GM19328 (cell line): ENCODE measurements around the gene PCNX2.
A peak's percentile ranks its signal among the peaks of the same experiment; 100 is the strongest.

Experiments used
- ATAC-seq: cut with Tn5 transposase; IDR thresholded peaks from one replicate; pipeline ENCODE4 v1.9.1; 2021; ENCODE audit warnings: mild to moderate bottlenecking, moderate library complexity; ENCODE audit not compliant: unreplicated experiment

PCNX2 gene

DNA sequence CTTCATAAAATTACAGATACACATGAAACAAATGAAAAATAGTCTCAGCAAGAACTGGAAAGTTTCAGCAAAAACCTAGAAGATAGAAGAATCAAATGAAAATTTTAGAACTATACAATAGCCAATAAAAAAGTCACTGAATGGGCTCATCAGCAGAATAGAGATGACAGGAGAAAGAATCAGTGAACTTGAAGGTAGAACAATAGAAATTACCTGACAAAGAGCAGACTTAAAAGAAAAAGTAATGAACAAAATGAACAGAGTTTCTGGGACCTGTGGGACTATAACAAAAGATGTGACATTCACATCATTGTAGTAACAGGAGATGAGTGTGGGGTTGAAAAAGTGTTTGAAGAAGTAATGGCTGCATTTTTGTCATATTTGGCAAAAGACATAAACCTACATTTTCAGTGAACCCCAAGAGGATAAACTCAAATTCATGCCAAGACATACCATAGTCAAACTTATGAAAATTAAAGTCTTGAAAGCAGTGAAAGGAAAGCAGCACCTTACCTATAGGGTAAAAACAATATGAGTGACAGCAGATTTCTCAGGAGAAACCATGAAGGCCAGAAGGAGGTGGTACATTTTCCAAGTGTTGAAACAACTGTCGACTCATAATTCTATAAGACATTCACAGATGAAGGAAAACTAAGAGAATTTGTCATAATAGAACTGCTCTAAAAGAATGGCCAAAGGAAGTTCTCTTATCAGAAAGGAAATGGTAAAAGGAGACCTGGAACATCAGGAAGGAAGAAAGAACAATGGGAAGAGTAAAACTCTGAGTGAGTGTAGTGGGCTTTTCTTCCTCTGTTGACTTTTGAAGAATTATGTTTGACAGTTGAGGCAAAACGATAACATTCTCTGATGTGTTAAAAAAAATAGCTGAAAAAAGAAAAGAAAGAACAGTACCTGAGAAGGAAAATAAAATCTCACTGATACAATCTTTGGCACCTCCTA lies 321.6 kb downstream of the PCNX2 start:
- ATAC-seq, result no peak

DNA sequence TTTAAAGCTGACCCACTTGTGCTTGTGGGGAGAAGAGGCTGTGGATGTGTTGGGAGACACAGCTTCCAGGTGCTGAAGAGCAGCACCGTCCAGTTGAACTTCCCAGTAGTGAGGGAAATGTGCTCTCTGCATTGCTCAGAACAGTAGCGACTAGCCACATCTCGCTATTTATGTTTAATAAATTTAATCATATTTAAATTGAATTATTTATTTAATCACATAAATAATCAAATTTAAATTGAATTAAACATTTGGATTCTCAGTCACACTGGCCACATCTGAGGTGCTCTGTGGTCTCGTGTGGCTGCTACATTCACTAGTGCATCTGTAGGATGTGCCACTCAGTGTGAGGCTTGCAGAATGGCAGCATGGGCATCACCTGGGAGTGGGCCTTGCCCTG lies 325.0 kb downstream of the PCNX2 start:
- no peak for ATAC-seq

DNA sequence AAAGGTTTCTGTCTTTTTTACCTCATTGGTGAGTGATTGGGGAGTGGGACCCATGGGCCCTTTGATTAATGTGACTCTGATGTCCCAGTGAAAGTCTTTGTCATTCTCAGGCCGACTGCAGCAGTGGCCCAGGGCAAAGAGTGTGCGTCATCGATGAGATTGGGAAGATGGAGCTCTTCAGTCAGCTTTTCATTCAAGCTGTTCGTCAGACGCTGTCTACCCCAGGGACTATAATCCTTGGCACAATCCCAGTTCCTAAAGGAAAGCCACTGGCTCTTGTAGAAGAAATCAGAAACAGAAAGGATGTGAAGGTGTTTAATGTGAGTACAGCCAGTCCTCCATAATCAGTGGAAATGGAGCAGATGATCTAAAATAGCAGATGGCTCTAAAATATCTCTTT lies 325.7 kb downstream of the PCNX2 start:
- no peak for ATAC-seq

DNA sequence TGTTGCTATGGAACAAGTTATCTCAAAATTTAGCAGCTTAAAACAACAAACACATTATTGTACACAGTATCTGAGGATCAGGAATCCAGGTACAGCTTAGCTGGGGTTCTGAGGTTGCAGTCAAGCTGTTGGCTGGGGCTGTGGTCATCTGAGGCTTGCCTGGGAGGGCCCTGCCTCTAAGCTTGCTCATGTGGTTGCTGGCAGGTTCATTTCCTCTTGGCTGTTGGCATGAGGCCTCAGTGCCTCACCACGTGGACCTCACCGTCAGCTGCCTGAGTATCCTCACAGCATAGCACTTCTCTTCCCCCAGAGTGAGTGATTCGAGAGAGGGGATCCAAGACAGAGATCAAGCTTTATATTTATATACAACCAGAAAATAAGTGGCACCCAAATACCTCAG lies 326.6 kb downstream of the PCNX2 start:
- no peak for ATAC-seq

DNA sequence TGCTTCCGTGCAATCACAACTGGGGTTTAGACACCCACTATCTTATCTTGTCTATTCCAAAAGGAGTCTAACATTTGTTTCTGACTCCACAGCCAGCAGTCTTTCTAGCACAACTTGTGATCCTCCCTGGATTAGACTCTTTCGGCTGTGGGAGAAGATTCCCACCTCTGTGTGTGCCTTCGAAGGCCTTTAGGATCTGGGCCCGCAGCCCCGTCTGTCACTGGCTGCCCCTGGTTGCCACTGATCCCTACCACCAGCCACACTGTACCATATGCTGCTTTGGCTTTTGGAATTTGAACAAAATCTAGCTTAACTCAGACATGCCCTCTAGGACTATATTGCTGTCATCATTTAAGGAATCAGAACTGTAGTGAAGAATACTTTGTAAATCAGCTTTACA lies 327.1 kb downstream of the PCNX2 start:
- ATAC-seq, result no peak

DNA sequence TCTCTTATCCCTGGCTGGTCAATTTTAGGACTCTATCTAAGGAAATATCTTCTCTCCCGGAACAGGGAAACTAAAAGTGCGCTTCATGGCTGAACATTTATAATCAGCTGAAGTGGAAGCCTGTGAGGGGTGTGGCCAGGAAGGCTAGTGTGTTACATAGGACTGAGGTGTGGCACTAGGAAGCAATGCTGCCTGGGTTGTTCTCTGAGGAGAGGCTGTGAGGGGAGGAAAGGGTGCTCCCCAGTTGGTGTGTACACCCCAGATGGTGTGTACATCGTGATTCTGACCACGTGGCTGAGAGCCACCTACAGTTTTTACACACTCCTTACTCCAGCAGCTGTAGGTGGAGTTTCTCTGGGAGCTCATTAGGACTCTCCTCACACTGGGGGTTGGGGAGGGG lies 328.9 kb downstream of the PCNX2 start:
- no peak for ATAC-seq

DNA sequence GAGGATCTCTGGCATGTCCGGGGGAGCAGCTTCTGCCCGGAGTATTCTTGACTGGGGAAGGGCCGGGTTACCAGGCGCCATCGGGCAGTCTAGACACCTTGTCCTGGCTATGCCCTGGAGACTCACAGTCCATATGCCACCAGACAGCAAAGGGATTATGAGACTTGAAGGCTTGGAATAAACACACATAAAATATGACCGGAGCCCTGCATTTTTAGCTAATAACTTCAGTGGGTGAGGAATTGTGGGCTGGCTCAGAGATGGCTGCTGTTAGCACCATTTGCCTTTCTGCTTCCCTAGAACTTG lies 329.7 kb downstream of the PCNX2 start:
- no peak for ATAC-seq

DNA sequence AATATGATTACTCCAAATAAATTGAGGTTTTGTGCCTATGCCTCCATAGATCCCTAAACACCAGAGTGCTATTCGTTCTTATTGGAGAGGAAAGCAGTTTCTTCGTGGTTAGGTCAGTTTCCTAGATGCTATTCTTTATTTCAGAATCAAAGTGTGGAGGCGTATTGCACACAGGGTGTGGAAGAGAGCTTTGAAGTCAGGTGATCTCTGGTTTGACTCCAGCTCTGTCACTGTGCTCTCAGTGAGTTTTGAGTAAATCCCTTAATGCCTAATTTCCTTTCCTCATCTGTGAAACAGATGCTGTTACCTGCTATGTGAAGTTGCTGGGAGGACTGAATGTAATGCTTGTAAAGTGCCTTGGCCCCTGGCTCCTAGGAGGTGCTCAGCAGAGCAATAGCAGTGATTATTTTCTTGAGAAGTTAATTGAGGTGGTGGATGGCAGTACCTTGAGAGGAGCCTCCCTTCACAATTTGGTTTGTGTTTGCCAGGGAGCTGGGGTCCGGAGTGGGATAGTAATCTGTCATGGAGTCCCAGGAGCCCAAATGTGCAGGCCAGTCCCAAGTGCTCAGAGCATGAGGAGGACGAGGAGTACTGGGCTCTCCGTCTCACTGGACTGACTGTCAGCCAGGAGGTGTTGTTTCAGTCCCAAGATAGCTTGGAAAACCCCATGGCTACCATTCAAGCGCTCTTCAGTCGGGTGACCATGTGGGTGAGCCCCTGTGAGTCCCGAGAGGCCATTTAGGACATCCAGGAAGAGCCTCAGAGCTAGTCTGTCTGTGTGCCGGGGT lies 330.2 kb downstream of the PCNX2 start:
- no peak for ATAC-seq

DNA sequence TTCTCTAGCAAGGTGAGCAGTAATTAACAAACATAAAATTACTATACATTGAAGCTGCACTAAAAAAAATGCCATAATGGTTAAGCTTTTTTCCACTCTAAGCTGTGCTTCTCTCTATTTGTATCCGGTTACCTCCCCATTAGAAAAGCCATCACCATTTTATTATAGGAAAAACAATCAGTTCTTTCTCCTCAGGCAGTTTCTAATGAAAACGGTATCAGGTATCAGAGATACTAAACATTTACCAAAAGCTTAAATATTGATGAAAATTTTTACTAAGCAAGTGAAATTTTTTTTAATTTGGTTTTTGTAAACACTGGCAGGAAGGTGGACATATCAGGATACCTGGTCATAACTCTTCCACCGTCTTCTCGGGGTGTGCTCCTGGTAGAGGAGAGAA lies 330.9 kb downstream of the PCNX2 start:
- ATAC-seq, result no peak

DNA sequence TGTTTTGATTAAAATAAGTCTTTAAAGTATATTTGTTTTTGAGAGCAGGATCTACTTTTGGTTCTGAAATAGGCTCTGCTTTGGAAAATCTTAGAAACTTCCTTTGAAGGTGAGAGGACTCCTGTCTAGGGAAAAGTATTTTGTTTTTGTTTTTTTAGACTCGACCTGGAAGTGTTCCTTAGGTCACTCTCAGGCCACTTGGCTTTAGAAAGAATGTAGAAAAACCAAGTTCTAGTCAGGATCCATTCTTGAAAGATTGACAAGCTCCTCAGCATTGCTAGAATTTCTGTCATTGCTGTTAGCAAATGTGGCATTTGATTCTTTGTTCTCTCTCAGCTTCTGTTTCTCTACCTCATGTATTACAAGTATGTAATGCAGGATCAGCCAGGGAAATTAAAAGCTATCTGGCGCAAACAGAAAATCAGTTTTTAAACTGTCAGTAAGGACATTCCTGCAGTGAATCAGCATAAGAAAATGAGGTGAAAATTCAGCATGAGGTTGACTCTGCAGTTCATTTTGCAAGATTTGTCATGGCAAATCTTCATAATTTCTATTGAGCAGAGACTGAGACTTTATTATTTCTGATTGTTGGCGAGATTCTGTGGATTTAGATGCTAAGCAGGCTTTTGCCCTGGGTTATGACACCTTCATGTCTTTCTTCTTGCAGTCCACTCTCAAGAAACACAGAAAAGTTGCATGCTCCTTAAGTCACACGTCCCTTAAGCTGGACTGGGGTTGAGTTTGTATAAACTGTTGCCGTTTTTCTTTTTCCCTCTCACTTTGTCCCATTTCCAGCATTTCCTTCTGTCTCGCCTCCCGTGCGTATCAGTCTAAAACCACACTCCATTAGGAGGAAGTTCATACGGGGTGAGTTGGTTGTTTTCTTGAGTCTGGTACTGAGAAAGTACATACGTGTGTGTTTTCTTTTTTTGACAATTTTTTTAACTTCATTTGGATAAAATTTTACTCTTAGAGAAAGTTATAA lies 332.5 kb downstream of the PCNX2 start:
- ATAC-seq, result no peak

DNA sequence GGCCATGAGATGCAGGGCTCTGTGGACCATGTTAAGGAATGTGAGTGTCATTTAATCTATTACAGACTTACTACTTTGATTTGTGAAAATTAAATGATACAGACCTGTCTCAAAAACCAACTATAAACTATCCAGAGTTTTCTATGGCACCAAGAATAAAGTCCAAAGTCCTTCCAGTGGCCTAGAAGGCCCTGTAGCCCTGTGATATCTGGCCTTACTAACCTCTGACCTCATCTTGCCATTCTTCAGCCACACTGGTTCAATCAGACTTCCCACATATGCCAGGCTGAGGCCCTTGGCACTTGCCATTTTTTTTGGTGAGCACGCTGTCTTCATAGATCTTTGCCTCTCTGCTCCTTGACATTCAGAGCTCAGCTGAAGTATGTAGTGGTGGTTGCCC lies 337.5 kb downstream of the PCNX2 start:
- ATAC-seq, result no peak

DNA sequence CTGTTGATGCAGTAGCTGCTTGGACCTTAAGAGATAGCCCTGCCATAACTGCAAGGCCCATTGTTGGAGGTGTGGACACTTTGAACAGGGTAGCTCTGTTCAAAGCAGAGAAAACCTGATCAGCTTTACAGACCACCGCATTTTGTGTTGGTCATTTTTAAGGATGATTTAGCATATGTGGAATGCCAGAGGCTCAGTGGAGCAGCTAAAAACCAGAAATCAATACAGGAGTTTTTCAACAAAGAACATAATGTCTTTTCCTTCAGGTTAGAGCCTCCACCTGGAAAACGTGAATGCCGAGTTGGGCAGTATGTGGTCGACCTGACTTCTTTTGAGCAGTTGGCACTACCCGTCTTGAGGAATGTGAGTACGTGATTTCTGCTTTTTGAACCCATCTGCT lies 339.4 kb downstream of the PCNX2 start:
- no peak for ATAC-seq

DNA sequence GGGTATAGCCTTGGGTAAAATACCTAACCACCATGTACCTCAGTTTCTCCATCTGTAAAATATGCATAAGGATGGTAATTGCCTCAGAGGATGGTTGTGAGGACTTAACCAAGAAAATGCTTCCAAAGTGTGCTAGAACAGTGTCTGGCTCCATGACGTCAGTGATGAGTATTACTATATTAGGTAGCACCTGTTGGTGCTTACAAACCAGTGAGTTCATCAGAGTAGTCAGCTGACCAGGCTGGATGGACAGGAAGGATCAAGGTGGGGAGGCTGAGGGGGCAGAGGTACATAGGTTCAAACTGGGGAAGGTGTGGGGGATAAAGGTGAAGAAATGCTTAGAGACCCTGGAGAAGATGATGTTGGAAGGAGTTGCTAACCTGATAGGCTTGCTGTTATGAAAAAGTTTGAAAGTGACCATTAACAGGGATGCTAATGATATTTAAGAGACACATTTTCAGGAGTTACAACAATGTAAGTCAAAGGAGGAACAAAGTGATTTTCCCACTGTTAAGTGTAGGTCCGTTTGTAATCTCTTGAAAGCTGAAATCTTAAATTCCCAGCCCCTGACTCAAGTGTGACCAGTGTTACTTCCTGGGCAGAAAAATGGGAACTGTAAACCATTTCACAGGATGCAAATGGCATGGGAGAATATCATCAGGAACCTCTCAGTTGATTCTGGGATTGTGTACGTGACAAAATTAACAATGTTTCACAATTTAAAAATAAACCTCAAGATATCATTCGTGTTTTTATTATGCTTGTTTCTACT lies 340.7 kb downstream of the PCNX2 start:
- ATAC-seq, result no peak

DNA sequence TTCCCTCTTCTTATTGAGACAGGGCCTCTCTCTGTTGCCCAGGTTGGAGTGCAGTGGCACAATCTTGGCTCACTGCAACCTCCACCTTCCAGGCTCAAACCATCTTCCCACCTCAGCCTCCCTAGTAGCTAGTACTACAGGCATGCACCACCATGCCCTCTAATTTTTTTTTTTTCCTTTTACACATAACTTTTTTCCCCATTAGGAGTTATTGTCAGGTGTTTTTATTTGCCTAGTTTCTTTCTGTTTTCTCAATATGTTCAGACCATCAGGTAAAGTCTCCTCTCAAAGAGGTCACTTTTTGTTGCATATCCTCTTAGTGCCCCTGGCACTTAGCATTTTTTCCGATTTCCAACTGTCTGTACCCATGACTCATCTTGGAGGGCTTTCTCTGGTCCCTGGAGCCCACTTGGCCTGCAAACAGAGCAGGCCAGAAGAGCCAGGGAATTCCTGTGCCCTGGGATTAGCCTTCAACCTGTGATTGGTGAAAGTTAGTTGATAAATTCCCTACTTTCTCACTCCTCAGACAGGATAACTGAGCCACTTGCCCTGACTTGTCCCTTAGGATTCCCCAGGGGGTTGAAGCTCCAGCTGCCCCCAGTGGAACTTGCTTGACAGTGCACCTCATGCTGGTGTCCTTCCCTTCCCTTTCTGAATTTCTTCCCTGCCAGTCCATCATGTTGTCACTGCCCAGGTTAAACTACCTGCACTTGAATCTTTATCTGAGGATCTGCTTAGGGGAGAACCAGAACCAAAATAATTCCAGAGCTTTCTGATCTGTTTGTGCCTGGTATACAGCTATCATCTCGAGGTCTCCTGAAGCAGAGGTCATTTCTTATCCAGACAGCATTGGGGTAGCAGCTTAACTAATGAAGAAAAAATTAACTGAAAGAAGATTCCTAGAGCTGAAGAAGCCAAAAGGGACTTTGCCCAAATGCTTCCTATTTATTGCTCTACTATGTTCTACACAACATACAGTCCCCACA lies 342.7 kb downstream of the PCNX2 start:
- ATAC-seq, result peak; percentile 41

DNA sequence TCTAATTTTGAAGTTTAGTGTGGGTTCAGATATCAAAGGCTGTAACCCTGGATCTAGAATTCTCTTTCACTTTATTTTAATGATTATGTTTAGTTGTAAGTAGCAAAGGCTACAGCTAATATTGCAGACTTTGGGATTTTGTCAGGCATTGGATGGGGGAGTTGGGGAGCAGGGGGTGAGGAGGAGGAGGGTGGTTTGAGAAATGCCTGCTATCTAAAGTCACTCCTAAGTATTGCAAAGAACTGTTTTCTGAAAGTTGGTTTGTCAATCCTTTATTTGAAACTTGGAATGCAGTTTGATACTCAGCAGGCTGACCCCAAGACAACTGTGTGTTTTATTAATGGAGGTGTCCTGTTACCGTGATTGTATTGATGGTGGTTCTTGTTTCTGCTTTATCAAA lies 343.9 kb downstream of the PCNX2 start:
- ATAC-seq, result no peak

DNA sequence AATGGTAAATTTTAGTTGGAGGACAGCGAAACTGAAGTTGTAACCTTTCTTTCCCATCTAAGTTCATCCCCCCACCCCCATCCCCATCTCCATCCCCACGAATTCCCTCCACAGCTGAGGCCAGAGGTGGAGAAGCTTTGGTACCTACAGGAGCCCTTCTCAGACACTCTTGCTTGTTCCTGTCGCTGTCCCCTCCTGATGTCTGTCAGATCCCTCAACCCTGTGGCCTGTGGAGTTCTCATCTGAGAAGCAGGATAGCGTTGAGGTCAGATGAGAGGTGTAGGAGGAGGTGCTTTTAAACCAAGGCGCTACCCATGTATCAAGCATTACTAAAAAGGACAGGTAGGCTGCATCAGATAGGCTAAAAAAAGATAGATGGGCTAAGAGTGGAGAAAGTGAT lies 344.3 kb downstream of the PCNX2 start:
- ATAC-seq, result no peak

DNA sequence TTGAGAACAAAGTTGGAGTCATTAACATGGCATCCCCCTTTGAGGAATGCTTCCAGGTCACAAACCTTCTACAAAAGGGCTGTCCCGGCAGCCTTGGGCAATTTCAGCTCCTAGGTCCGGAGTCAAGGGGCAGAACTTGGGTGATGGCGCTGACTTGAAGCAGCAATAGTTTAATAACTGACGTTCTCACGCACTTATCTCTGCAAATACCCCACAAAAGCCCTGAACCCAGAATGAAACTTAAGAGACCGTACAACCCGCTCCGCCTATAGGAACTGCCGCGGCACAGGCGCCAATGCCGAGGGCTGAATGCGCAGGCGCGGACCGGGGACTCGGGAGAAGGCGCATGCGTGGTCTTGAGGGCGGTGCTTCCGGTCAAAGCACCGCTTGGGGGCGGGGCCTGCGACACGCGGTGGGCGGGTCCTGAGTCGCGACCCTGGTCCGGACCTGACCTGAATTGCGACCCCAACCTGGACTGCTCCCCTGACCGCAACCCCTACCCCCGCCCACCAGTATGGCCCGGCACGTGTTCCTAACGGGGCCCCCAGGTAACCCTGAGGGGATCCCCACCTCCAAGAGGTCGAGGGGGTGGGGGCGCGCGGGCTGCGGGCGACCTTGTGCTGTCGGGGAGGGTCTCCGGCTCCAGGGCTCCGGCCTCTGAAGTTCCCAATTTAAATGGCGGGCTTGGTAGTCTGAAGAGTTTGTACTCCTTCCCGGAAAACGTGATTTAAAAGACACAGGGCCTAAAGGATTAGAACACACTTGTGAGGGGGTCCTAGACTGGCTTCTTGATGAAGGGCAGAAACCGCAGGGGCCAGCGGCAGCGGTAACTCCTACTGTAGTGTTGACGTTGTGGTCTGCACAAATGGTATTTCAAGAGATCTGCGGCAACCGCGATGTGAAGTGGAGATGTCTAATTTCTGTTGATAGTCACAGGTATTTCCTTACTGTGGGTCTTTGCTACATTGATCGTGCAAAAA lies 345.0 kb downstream of the PCNX2 start, which contains the start of gene NTPCR:
Gene NTPCR, plus strand, starts transcription at position 415 of the 980 bp plus-strand sequence. Its CDS starts 100 bp downstream, at position 515.
- ATAC-seq, result peak; percentile 74
